NT2/D1 (cell line): ENCODE data around the gene ARHGEF6.

Source experiments
- YY1 ChIP-seq: IDR thresholded peaks from 2 replicates; pipeline ENCODE4 v1.6.1; 2011; ENCODE audit not compliant: insufficient read length, insufficient read depth
- ZNF274 ChIP-seq: IDR thresholded peaks from 2 replicates; pipeline ENCODE4 v1.6.1; 2011; ENCODE audit warnings: mild to moderate bottlenecking, low read depth, low read length

- no peak for TF ChIP-seq ZNF274
- TF ChIP-seq YY1: no peak
Observed at GRCh38 chrX:136619899-136620505, 160.7 kb downstream of the ARHGEF6 start.
